Measurements from ENCODE around the gene HDGFL2. TPM values are rescaled to one million over a fixed set of nuclear protein-coding genes. Genes with fewer than 3 reads are reported as not detected.

Gene HDGFL2
- total and polyA plus RNA-seq, 4 donors, result 36.5 to 47.0 (median 38.8) TPM

GRCh38 chr19:4430760-4431159, 41.3 kb upstream of the HDGFL2 start:
- Histone ChIP-seq H3K9ac (ENCODE audit: insufficient read depth in 1 of 2, low read length in 2 of 2) (no peak overlapping the region), H3K4me1 (ENCODE audit: control insufficient read depth in 5 of 5, insufficient read depth in 5 of 5, low read length in 5 of 5) (peaks cover 0 to 28% (median 13%) of the 10 kb centered on the region in 5 donors), H3K9me3 (ENCODE audit: control insufficient read depth in 4 of 4, insufficient read depth in 3 of 4, low read length in 3 of 4) (peaks cover 0 to 2% (median 0%) of the 10 kb centered on the region in 4 donors), H3K27ac (ENCODE audit: low read depth in 1 of 2, low read length in 1 of 2) (no peak overlapping the region), H3K27me3 (ENCODE audit: control insufficient read depth in 3 of 3, insufficient read depth in 3 of 3, low read length in 2 of 3) (no peaks in the 10 kb centered on the region), H3K4me3 (no peak overlapping the region), H3K36me3 (ENCODE audit: control insufficient read depth in 4 of 4, insufficient read depth in 4 of 4, low read length in 4 of 4) (peaks cover 2 to 20% (median 9%) of the 10 kb centered on the region in 4 donors)
- TF ChIP-seq CTCF (IDR thresholded peaks at IDR 0.05; ENCODE audit: control extremely low read depth, extremely low read depth), result no peak
- DNase-seq (no peak), ATAC-seq (ENCODE audit: insufficient read depth, low FRiP score) (no peak)
- 41 to 74% methylated on average over 12 of the region's 12 CpGs for WGBS, 2 donors

GRCh38 chr19:4431296-4431695, 40.8 kb upstream of the HDGFL2 start:
- no peak overlapping the region for H3K27ac ChIP-seq (ENCODE audit: low read depth in 1 of 2, low read length in 1 of 2)
- DNase-seq (no peak), ATAC-seq (ENCODE audit: insufficient read depth, low FRiP score) (no peak)
- H3K9me3 ChIP-seq (ENCODE audit: control insufficient read depth in 4 of 4, insufficient read depth in 3 of 4, low read length in 3 of 4), result peaks cover 0 to 2% (median 0%) of the 10 kb centered on the region in 4 donors
- H3K27me3 ChIP-seq (ENCODE audit: control insufficient read depth in 3 of 3, insufficient read depth in 3 of 3, low read length in 2 of 3), result no peaks in the 10 kb centered on the region
- H3K36me3 ChIP-seq (ENCODE audit: control insufficient read depth in 4 of 4, insufficient read depth in 4 of 4, low read length in 4 of 4), result peaks cover 2 to 22% (median 9%) of the 10 kb centered on the region in 4 donors
- no peak overlapping the region for H3K9ac ChIP-seq (ENCODE audit: insufficient read depth in 1 of 2, low read length in 2 of 2)
- no peak for TF ChIP-seq CTCF (IDR thresholded peaks at IDR 0.05; ENCODE audit: control extremely low read depth, extremely low read depth)
- no peak overlapping the region for H3K4me3 ChIP-seq
- H3K4me1 ChIP-seq (ENCODE audit: control insufficient read depth in 5 of 5, insufficient read depth in 5 of 5, low read length in 5 of 5), result peaks cover 0 to 28% (median 13%) of the 10 kb centered on the region in 5 donors
- 71 to 78% methylated on average over 9 of the region's 9 CpGs for WGBS, 2 donors

DNA sequence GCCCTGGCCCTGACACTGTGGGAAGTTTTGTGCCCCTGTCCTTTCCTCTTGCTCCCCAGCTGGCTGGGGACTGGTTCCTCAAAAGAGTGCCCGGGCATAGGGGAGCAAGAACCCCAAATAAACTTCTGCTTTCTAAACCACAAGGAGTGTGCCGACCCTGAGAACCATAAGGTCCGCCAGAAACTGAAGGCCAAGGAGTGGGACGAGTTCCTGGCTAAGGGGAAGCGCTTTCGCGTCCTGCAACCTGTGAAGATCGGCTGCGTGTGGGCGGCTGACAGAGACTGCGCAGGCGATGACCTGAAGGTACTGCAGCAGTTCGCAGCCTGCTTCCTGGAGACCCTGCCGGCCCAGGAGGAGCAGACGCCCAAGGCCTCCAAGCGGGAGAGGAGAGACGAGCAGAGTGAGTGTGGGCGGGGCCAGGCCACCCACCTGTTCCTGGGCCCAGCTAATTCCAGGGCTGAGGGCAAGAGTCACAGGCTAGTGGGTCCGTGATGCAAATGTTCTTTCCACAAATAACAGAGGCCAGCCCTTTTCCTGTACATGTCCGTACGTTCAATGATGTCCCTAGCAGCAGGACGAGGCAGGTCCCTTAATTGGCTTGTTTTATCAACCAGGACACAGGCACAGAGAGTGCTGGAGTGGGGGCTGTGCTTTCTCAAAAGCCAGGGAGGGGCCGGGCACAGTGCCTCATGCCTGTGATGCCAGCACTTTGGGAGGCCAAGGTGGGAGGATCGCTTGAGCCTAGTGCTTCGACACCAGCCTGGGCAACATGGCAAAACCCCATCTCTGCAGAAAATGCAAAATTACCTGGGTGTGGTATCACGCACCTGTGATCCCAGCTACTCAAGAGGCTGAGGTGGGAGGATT, 40.1 kb upstream of the HDGFL2 start:
- TF ChIP-seq CTCF (IDR thresholded peaks at IDR 0.05; ENCODE audit: control extremely low read depth, extremely low read depth), result no peak
- Histone ChIP-seq H3K36me3 (ENCODE audit: control insufficient read depth in 4 of 4, insufficient read depth in 4 of 4, low read length in 4 of 4) (peaks cover 2 to 22% (median 9%) of the 10 kb centered on the region in 4 donors), H3K9me3 (ENCODE audit: control insufficient read depth in 4 of 4, insufficient read depth in 3 of 4, low read length in 3 of 4) (peaks cover 0 to 2% (median 0%) of the 10 kb centered on the region in 4 donors), H3K4me1 (ENCODE audit: control insufficient read depth in 5 of 5, insufficient read depth in 5 of 5, low read length in 5 of 5) (peaks cover 0 to 28% (median 13%) of the 10 kb centered on the region in 5 donors), H3K9ac (ENCODE audit: insufficient read depth in 1 of 2, low read length in 2 of 2) (no peak overlapping the region), H3K27ac (ENCODE audit: low read depth in 1 of 2, low read length in 1 of 2) (peak overlapping the region in 1 of 2 donors; percentile 15), H3K27me3 (ENCODE audit: control insufficient read depth in 3 of 3, insufficient read depth in 3 of 3, low read length in 2 of 3) (no peaks in the 10 kb centered on the region), H3K4me3 (no peak overlapping the region)
- 48 to 77% methylated on average over 26 of the region's 26 CpGs for WGBS, 2 donors
- no peak for DNase-seq
- no peak for ATAC-seq (ENCODE audit: insufficient read depth, low FRiP score)

Data from lung (tissue), 12 donors.